Neural progenitor cell (in vitro differentiated cells): ENCODE results near the gene JAZF1. TPM values are rescaled to one million over a fixed set of nuclear protein-coding genes. Genes with fewer than 3 reads are reported as not detected.

Experiments used
- DNase-seq: peaks from one replicate; pipeline ENCODE4 v3.0.0-alpha.2; 2016; ENCODE audit warnings: low spot score
- H2AFZ ChIP-seq: fragments of 200-600 bp; sonication (generic); replicated peaks from 2 replicates; pipeline ENCODE4 v1.6.1; 2016; ENCODE audit warnings: antibody characterized with exemption
- H3F3A ChIP-seq: fragments of 200-600 bp; sonication (generic); 2 replicates; pipeline ENCODE4 v1.6.1; 2016; ENCODE audit warnings: antibody characterized with exemption, low read depth
- H3K27ac ChIP-seq: fragments of 200-600 bp; sonication (generic); 2 replicates; pipeline ENCODE4 v1.5.1; 2016; ENCODE audit warnings: mild to moderate bottlenecking
- H3K27me3 ChIP-seq: fragments of 200-600 bp; sonication (generic); 2 replicates; pipeline ENCODE4 v1.6.1; 2016; ENCODE audit warnings: mild to moderate bottlenecking, moderate library complexity
- H3K36me3 ChIP-seq: fragments of 200-600 bp; sonication (generic); 2 replicates; pipeline ENCODE4 v1.5.1; 2016
- H3K4me1 ChIP-seq: fragments of 200-600 bp; sonication (generic); 2 replicates; pipeline ENCODE4 v1.6.1; 2016; ENCODE audit warnings: mixed run types
- H3K4me2 ChIP-seq: fragments of 200-600 bp; sonication (generic); 2 replicates; pipeline ENCODE4 v1.6.1; 2016
- H3K4me3 ChIP-seq: fragments of 200-600 bp; sonication (generic); 2 replicates; pipeline ENCODE4 v1.5.1; 2016
- H3K79me2 ChIP-seq: fragments of 200-600 bp; sonication (generic); 2 replicates; pipeline ENCODE4 v1.6.1; 2016; ENCODE audit warnings: low read depth
- H3K9ac ChIP-seq: fragments of 200-600 bp; sonication (generic); 2 replicates; pipeline ENCODE4 v1.6.1; 2016
- H3K9me3 ChIP-seq: fragments of 200-600 bp; sonication (generic); 2 replicates; pipeline ENCODE4 v1.5.1; 2016; ENCODE audit warnings: low read depth
- H4K20me1 ChIP-seq: fragments of 200-600 bp; sonication (generic); 2 replicates; pipeline ENCODE4 v1.6.1; 2016; ENCODE audit warnings: low read depth
- H3K27ac Mint-ChIP-seq: 3 replicates; pipeline ENCODE4 v1.8.0; 2021; ENCODE audit warnings: mixed read lengths
- H3K27me3 Mint-ChIP-seq: 2 replicates; pipeline ENCODE4 v1.8.0; 2022; ENCODE audit warnings: low read depth, mild to moderate bottlenecking, inconsistent platforms, moderate library complexity, mixed read lengths; ENCODE audit not compliant: insufficient read depth
- H3K36me3 Mint-ChIP-seq: 3 replicates; pipeline ENCODE4 v1.8.0; 2021; ENCODE audit warnings: mixed read lengths
- H3K4me1 Mint-ChIP-seq: 3 replicates; pipeline ENCODE4 v1.8.0; 2021; ENCODE audit warnings: mixed read lengths
- H3K4me3 Mint-ChIP-seq: 3 replicates; pipeline ENCODE4 v1.8.0; 2021; ENCODE audit warnings: mild to moderate bottlenecking, moderate library complexity, mixed read lengths
- H3K9me3 Mint-ChIP-seq: 3 replicates; pipeline ENCODE4 v1.8.0; 2020; ENCODE audit warnings: mixed read lengths
- EZH2 ChIP-seq: fragments of 200-600 bp; sonication (generic); IDR thresholded peaks from 2 replicates; pipeline ENCODE4 v1.6.1; 2017; ENCODE audit warnings: antibody characterized with exemption, mild to moderate bottlenecking, moderate library complexity
- EZH2phosphoT487 ChIP-seq: fragments of 200-600 bp; sonication (generic); IDR thresholded peaks from 2 replicates; pipeline ENCODE4 v1.6.1; 2017; ENCODE audit warnings: antibody characterized with exemption
- total RNA-seq: library from RNA; depleted of rRNA; stranded (reverse); fragments of >200 nt; gene quantifications from 2 replicates; pipeline ENCODE4 v1.2.3, GENCODE V29; 2015; ENCODE audit warnings: low replicate concordance
- TF ChIP-seq, protein P1 (sequence below): fragments of 200-600 bp; sonication (generic); IDR thresholded peaks from 2 replicates; pipeline ENCODE4 v1.5.1; 2017; ENCODE audit warnings: antibody characterized with exemption, mild to moderate bottlenecking

Gene JAZF1
- total RNA-seq, 1 donor from 2014 or later = 3.1 TPM

DNA sequence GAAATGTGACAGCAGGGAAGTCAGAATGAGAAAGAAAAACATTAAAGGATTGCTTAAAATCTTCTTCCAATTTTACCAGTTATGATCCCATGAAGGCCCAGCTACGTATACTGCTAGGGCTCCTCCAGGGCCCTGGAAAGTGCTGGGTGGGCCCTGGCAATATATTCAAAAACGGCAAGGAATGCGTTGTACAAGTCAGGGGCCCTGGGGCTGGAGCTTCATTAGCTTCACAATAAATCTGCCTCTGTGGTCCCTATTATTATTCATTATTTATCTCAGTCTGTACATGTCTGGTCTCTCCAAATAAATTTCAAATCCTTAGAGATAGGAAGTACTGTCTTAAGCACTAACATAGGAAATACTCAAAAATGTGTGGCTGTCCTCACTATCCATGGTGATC lies 7.6 kb downstream of the JAZF1 start:
- Mint-ChIP-seq H3K4me1 (peaks cover 13% of the 10 kb centered on the region), H3K9me3 (no peaks in the 10 kb centered on the region), H3K27ac (no peak overlapping the region), H3K36me3 (no peaks in the 10 kb centered on the region), H3K4me3 (no peak overlapping the region), H3K27me3 (peaks cover 8% of the 10 kb centered on the region)
- H3K9ac ChIP-seq = no peak overlapping the region
- peaks cover 14% of the 10 kb centered on the region for H3K27me3 ChIP-seq
- TF ChIP-seq EZH2 (no peak), EZH2phosphoT487 (no peak)
- TF ChIP-seq, protein P1, sequence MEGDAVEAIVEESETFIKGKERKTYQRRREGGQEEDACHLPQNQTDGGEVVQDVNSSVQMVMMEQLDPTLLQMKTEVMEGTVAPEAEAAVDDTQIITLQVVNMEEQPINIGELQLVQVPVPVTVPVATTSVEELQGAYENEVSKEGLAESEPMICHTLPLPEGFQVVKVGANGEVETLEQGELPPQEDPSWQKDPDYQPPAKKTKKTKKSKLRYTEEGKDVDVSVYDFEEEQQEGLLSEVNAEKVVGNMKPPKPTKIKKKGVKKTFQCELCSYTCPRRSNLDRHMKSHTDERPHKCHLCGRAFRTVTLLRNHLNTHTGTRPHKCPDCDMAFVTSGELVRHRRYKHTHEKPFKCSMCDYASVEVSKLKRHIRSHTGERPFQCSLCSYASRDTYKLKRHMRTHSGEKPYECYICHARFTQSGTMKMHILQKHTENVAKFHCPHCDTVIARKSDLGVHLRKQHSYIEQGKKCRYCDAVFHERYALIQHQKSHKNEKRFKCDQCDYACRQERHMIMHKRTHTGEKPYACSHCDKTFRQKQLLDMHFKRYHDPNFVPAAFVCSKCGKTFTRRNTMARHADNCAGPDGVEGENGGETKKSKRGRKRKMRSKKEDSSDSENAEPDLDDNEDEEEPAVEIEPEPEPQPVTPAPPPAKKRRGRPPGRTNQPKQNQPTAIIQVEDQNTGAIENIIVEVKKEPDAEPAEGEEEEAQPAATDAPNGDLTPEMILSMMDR = no peak
- H3K9me3 ChIP-seq = no peaks in the 10 kb centered on the region
- no peak overlapping the region for H2AFZ ChIP-seq
- H3F3A ChIP-seq = no peaks in the 10 kb centered on the region
- H3K79me2 ChIP-seq = no peaks in the 10 kb centered on the region
- DNase-seq = no peak
- H3K4me2 ChIP-seq = no peak overlapping the region
- H3K36me3 ChIP-seq = no peaks in the 10 kb centered on the region
- peaks cover 5% of the 10 kb centered on the region for H3K4me1 ChIP-seq
- no peaks in the 10 kb centered on the region for H4K20me1 ChIP-seq
- H3K4me3 ChIP-seq = no peak overlapping the region
- H3K27ac ChIP-seq = no peak overlapping the region

- Histone ChIP-seq H3K79me2 (no peaks in the 10 kb centered on the region), H3K36me3 (no peaks in the 10 kb centered on the region), H3F3A (no peaks in the 10 kb centered on the region), H3K9me3 (no peaks in the 10 kb centered on the region), H3K4me1 (peaks cover 5% of the 10 kb centered on the region), H3K4me2 (no peak overlapping the region), H4K20me1 (no peaks in the 10 kb centered on the region), H2AFZ (no peak overlapping the region), H3K27ac (no peak overlapping the region), H3K9ac (no peak overlapping the region), H3K27me3 (no peaks in the 10 kb centered on the region), H3K4me3 (no peak overlapping the region)
- TF ChIP-seq EZH2 (no peak), EZH2phosphoT487 (no peak)
- TF ChIP-seq, protein P1 = no peak
- Mint-ChIP-seq H3K27ac (no peak overlapping the region), H3K4me1 (peaks cover 25% of the 10 kb centered on the region), H3K36me3 (no peaks in the 10 kb centered on the region), H3K9me3 (no peaks in the 10 kb centered on the region), H3K27me3 (peaks cover 8% of the 10 kb centered on the region), H3K4me3 (no peak overlapping the region)
- DNase-seq = no peak
Measured at GRCh38 chr7:28170701-28171100, 9.9 kb downstream of the JAZF1 start.

DNA sequence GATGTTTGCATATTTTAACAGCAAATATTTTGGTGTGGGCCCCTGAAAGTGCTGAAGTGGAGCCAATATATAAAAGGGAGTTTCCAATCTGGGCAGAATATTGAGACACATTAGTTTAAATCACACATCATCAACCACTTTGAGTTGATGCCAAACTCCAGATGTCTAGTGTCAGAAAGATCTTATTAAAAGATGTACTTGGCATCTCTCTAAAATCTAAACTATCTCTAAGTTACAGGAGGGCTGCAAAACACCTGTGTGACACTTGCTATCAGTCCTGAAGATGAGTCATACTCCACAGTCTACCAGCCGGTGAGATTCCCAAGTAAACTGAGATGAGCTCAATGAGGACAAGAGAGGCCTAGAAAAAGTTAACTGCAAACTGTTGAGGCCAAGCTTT lies 11.4 kb downstream of the JAZF1 start:
- Histone ChIP-seq H3K79me2 (no peaks in the 10 kb centered on the region), H3K9me3 (no peaks in the 10 kb centered on the region), H4K20me1 (no peaks in the 10 kb centered on the region), H3K4me1 (peaks cover 5% of the 10 kb centered on the region), H3K27ac (no peak overlapping the region), H3K4me3 (no peak overlapping the region), H2AFZ (no peak overlapping the region), H3K36me3 (no peaks in the 10 kb centered on the region), H3F3A (no peaks in the 10 kb centered on the region), H3K4me2 (no peak overlapping the region), H3K9ac (no peak overlapping the region), H3K27me3 (no peaks in the 10 kb centered on the region)
- H3K27me3 Mint-ChIP-seq = peaks cover 5% of the 10 kb centered on the region
- no peak overlapping the region for H3K27ac Mint-ChIP-seq
- TF ChIP-seq EZH2phosphoT487 (no peak), EZH2 (no peak)
- TF ChIP-seq, protein P1 = no peak
- H3K9me3 Mint-ChIP-seq = no peaks in the 10 kb centered on the region
- no peak for DNase-seq
- H3K36me3 Mint-ChIP-seq = no peaks in the 10 kb centered on the region
- no peak overlapping the region for H3K4me3 Mint-ChIP-seq
- H3K4me1 Mint-ChIP-seq = peaks cover 29% of the 10 kb centered on the region
